GM10248 (cell line): ENCODE measurements around the gene RNF183.
"Not testable (repeated sequence)": the region's sequence is repeated elsewhere in the genome, so short reads cannot be mapped to it uniquely, and the experiment has no call there.

Experiments
- CTCF ChIA-PET: fragments of 300-600 bp; sonication (Branson Sonifier 250); formaldehyde crosslinking; extraction: SDS; loops from one replicate; lab custom pipeline; 2021; ENCODE audit warnings: antibody characterized with exemption; lab: Yijun Ruan, JAX
- POLR2A ChIA-PET: fragments of 350-650 bp; sonication (Branson Sonifier 250); formaldehyde crosslinking; extraction: SDS; loops from one replicate; lab custom pipeline; 2020; ENCODE audit warnings: antibody characterized with exemption; lab: Yijun Ruan, JAX
- DNase-seq: peaks from one replicate; pipeline ENCODE4 v3.0.0; 2012; ENCODE audit errors: extremely low spot score
- CTCF ChIP-seq: IDR thresholded peaks from 2 replicates; pipeline ENCODE4 v1.5.1; 2012; ENCODE audit warnings: mild to moderate bottlenecking, low read depth; ENCODE audit errors: extremely low read depth, missing control alignments, control extremely low read depth

Gene RNF183

DNA sequence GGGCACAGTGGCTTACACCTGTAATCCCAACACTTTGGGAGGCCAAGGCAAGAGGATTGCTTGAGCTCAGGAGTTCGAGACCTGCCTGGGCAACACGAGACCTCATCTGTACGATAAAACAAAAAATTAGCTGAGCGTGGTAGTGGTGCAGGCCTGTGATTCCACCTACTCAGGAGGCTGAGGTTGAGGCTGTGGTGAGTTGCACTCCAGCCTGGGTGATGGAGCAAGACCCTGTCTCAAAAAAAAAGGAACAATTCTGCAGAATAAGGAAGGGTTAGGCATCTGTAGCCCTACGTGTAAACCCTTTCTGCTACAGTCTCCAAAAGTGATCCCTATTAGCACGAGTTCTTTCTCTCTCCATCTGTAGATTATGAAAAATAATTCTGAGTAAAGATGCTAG, 47.7 kb downstream of the RNF183 start:
- ChIA-PET CTCF (interaction anchor here (1.7 to 2.2 kb wide), 2 partner anchors 7 to 9 kb away, joined by 5 read pairs; no protein-coding TSS in a partner anchor), POLR2A (no interaction called here)
- no peak for TF ChIP-seq CTCF
- DNase-seq: no peak

- TF ChIP-seq CTCF: no peak
- DNase-seq: no peak
- ChIA-PET POLR2A (no interaction called here), CTCF (interaction anchor here (1.7 to 2.2 kb wide), 4 partner anchors 8 to 20 kb away, joined by 5 to 9 read pairs (median 6); partner anchors contain the start of gene CDC26)
Observed at GRCh38 chr9:113254991-113255390, 48.2 kb downstream of the RNF183 start.

GRCh38 chr9:113250807-113251206, 52.4 kb downstream of the RNF183 start:
- no peak for TF ChIP-seq CTCF
- DNase-seq: no peak
- ChIA-PET POLR2A (no interaction called here), CTCF (no interaction called here)

DNA sequence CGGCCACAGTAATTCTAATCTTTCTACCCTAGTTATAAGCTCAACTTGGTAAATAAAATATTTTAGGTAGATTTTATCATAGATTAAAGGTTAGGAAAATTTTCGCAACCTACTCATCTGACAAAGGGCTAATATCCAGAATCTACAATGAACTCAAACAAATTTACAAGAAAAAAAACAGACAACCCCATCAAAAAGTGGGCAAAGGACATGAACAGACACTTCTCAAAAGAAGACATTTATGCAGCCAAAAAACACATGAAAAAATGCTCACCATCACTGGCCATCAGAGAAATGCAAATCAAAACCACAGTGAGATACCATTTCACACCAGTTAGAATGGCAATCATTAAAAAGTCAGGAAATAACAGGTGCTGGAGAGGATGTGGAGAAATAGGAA, 53.5 kb downstream of the RNF183 start:
- DNase-seq, POLR2A ChIA-PET: not testable (repeated sequence)
- CTCF ChIA-PET: interaction anchor here (1.3 kb wide), 1 partner anchor 18 kb away, joined by 3 read pairs; no protein-coding TSS in a partner anchor

DNA sequence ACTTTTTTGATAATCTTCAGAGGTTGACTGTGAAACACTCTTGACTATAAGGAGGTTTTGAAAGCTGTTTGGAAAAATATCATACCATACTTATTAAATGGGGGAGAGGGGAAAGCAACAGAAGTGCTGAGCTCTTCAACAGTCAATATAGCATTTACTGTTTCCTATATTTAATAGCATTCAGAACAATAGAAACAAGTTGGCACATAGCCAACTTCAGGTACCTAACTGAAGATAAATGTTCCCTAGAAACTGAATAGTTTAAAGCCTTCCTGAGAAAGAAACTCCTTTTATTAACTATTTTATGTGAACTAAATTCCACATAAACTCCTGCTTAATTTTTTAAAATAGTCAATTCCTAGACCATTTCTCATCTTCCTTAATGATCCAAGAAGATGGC, 55.5 kb downstream of the RNF183 start:
- ChIA-PET CTCF (interaction anchor here (2.3 kb wide), 1 partner anchor 27 kb away, joined by 7 read pairs; the partner anchor contains the start of genes CDC26 and PRPF4), POLR2A (no interaction called here)
- TF ChIP-seq CTCF: no peak
- DNase-seq: no peak
